Stimulated activated CD4-positive, alpha-beta T cell treated with anti-CD3 and anti-CD28 coated beads, Interleukin-12 subunit alpha, Interleukin-12 subunit beta, amount 100 ng/mL, for 24 hours (primary cell): Measurements from ENCODE around the gene TMEM17.

Experiments
- DNase-seq, 2 experiments: peaks; one replicate each; pipeline ENCODE4 v3.0.0-alpha.2; 2020; ENCODE audit warnings: low read depth in 2 of 2

TMEM17 gene

GRCh38 chr2:62455957-62456692 is 49.9 kb downstream of the TMEM17 start:
- DNase-seq: no peak

GRCh38 chr2:62453955-62454354 is 52.0 kb downstream of the TMEM17 start:
- no peak for DNase-seq

GRCh38 chr2:62452701-62453454 is 53.1 kb downstream of the TMEM17 start:
- no peak for DNase-seq

GRCh38 chr2:62450716-62451191 is 55.2 kb downstream of the TMEM17 start:
- no peak for DNase-seq
